WTC11 (cell line): ENCODE results near the gene ADPGK. TPM values are rescaled to one million over a fixed set of nuclear protein-coding genes. Genes with fewer than 3 reads are reported as not detected.

ENCODE experiments used
- ATAC-seq: fragments of 200-7000 bp; cut with Tn5 transposase; 2 replicates; pipeline ENCODE4 v1.10.0; 2021; ENCODE audit warnings: mild to moderate bottlenecking, moderate library complexity
- CTCF ChIA-PET: fragments of 300-600 bp; sonication (Branson Sonifier 250); formaldehyde crosslinking; loops from one replicate; lab custom pipeline; 2021; ENCODE audit warnings: antibody characterized with exemption; lab: Charles Lee
- POLR2A ChIA-PET: fragments of 350-600 bp; sonication (Branson Sonifier 250); formaldehyde crosslinking; loops from one replicate; lab custom pipeline; 2021; ENCODE audit warnings: antibody characterized with exemption; lab: Charles Lee
- DNase-seq: peaks from one replicate; pipeline ENCODE4 v3.0.0; 2021; ENCODE audit warnings: low spot score
- H3K27ac Mint-ChIP-seq: 2 replicates; pipeline ENCODE4 v1.8.0; 2021; ENCODE audit warnings: mixed read lengths
- H3K27me3 Mint-ChIP-seq: 2 replicates; pipeline ENCODE4 v1.8.0; 2021; ENCODE audit warnings: low read depth, mild to moderate bottlenecking, moderate library complexity, mixed read lengths
- H3K36me3 Mint-ChIP-seq: 2 replicates; pipeline ENCODE4 v1.8.0; 2021; ENCODE audit warnings: mixed read lengths
- H3K4me1 Mint-ChIP-seq: 2 replicates; pipeline ENCODE4 v1.8.0; 2022; ENCODE audit warnings: mixed read lengths
- H3K4me3 Mint-ChIP-seq: 2 replicates; pipeline ENCODE4 v1.8.0; 2021; ENCODE audit warnings: mild to moderate bottlenecking, moderate library complexity, mixed read lengths
- H3K9me3 Mint-ChIP-seq: 2 replicates; pipeline ENCODE4 v1.8.0; 2021; ENCODE audit warnings: mixed read lengths
- AFF4 ChIP-seq: sonication (generic); formaldehyde crosslinking; IDR thresholded peaks from 2 replicates; pipeline ENCODE4 v1.8.1; 2023; ENCODE audit warnings: mild to moderate bottlenecking, missing genetic modification reagents, borderline replicate concordance
- ARID4B ChIP-seq: sonication (generic); formaldehyde crosslinking; IDR thresholded peaks from 2 replicates; pipeline ENCODE4 v1.8.0; 2023; ENCODE audit warnings: missing genetic modification reagents, mild to moderate bottlenecking, borderline replicate concordance
- ATF6 ChIP-seq: sonication (generic); formaldehyde crosslinking; IDR thresholded peaks from 2 replicates; pipeline ENCODE4 v1.8.1; 2023; ENCODE audit warnings: mild to moderate bottlenecking, missing genetic modification reagents
- CREM ChIP-seq: sonication (generic); formaldehyde crosslinking; IDR thresholded peaks from 2 replicates; pipeline ENCODE4 v1.8.1; 2022; ENCODE audit warnings: mild to moderate bottlenecking, missing genetic modification reagents, moderate library complexity
- CTCF ChIP-seq: fragments of 200-600 bp; IDR thresholded peaks from 2 replicates; pipeline ENCODE4 v1.8.0; 2022; ENCODE audit warnings: antibody characterized with exemption
- E2F4 ChIP-seq: sonication (generic); formaldehyde crosslinking; IDR thresholded peaks from 2 replicates; pipeline ENCODE4 v1.8.1; 2022; ENCODE audit warnings: low read depth, mild to moderate bottlenecking, moderate library complexity, missing genetic modification reagents, borderline replicate concordance
- ELF4 ChIP-seq: sonication (generic); formaldehyde crosslinking; IDR thresholded peaks from 2 replicates; pipeline ENCODE4 v1.8.1; 2022; ENCODE audit warnings: low read depth, mild to moderate bottlenecking, moderate library complexity, missing genetic modification reagents
- ESRRA ChIP-seq: sonication (generic); formaldehyde crosslinking; IDR thresholded peaks from 2 replicates; pipeline ENCODE4 v1.8.1; 2022; ENCODE audit warnings: mild to moderate bottlenecking, missing genetic modification reagents, borderline replicate concordance
- FOXJ3 ChIP-seq: sonication (generic); formaldehyde crosslinking; IDR thresholded peaks from 2 replicates; pipeline ENCODE4 v1.9.0; 2021; ENCODE audit warnings: missing genetic modification reagents, mild to moderate bottlenecking, borderline replicate concordance
- GABPB1 ChIP-seq: sonication (generic); formaldehyde crosslinking; IDR thresholded peaks from 2 replicates; pipeline ENCODE4 v1.8.1; 2023; ENCODE audit warnings: mild to moderate bottlenecking, missing genetic modification reagents
- MLX ChIP-seq: sonication (generic); formaldehyde crosslinking; IDR thresholded peaks from 2 replicates; pipeline ENCODE4 v1.8.1; 2023; ENCODE audit warnings: mild to moderate bottlenecking, missing genetic modification reagents, moderate library complexity
- NFATC4 ChIP-seq: fragments of 250-450 bp; sonication (Bioruptor Pico); IDR thresholded peaks from 2 replicates; pipeline ENCODE4 v1.9.0; 2021; ENCODE audit warnings: mild to moderate bottlenecking
- TCF7 ChIP-seq: sonication (generic); formaldehyde crosslinking; IDR thresholded peaks from 2 replicates; pipeline ENCODE4 v1.8.0; 2022; ENCODE audit warnings: mild to moderate bottlenecking, low read depth, missing genetic modification reagents, moderate library complexity
- USF2 ChIP-seq: sonication (generic); formaldehyde crosslinking; IDR thresholded peaks from 2 replicates; pipeline ENCODE4 v1.8.1; 2023; ENCODE audit warnings: mild to moderate bottlenecking, missing genetic modification reagents, moderate library complexity
- ZBTB21 ChIP-seq: sonication (generic); formaldehyde crosslinking; IDR thresholded peaks from 2 replicates; pipeline ENCODE4 v1.8.1; 2023; ENCODE audit warnings: mild to moderate bottlenecking, missing genetic modification reagents, borderline replicate concordance
- ZNF138 ChIP-seq: sonication (generic); formaldehyde crosslinking; conservative IDR thresholded peaks from 2 replicates; pipeline ENCODE4 v1.8.1; 2022; ENCODE audit warnings: mild to moderate bottlenecking, moderate library complexity, missing genetic modification reagents
- ZNF317 ChIP-seq: sonication (generic); formaldehyde crosslinking; IDR thresholded peaks from 2 replicates; pipeline ENCODE4 v1.8.1; 2023; ENCODE audit warnings: low read depth, mild to moderate bottlenecking, moderate library complexity, missing genetic modification reagents, borderline replicate concordance
- ZNF671 ChIP-seq: fragments of 250-450 bp; sonication (Bioruptor Pico); IDR thresholded peaks from 2 replicates; pipeline ENCODE4 v1.8.0; 2021; ENCODE audit warnings: mild to moderate bottlenecking
- total RNA-seq: library from RNA; stranded (reverse); gene quantifications from 3 replicates; pipeline ENCODE4 v1.2.3, GENCODE V29; 2021

The ADPGK gene
- total RNA-seq, 1 experiment from 2014 or later: 37.9 TPM

- TF ChIP-seq ARID4B (CRISPR knock-in tag) (no peak), ZNF671 (no peak), FOXJ3 (CRISPR knock-in tag) (no peak), TCF7 (CRISPR knock-in tag) (no peak), ELF4 (CRISPR knock-in tag) (no peak), CREM (CRISPR knock-in tag) (no peak), GABPB1 (CRISPR knock-in tag) (no peak), MLX (no peak), USF2 (no peak), ESRRA (no peak), ZNF317 (no peak), ZBTB21 (CRISPR knock-in tag) (no peak)
- TF ChIP-seq, all 79 proteins: peak for 0
Observed at GRCh38 chr15:72737061-72737460, 46.5 kb downstream of the ADPGK start (continued).

- no peak for DNase-seq
- CTCF ChIA-PET: interaction anchor here (2.3 kb wide), 1 partner anchor 13 kb away, joined by 9 read pairs; no protein-coding TSS in a partner anchor
- TF ChIP-seq ATF6 (CRISPR knock-in tag) (no peak), ZNF317 (no peak), AFF4 (CRISPR knock-in tag) (no peak), FOXJ3 (CRISPR knock-in tag) (no peak), ZNF671 (no peak), NFATC4 (CRISPR knock-in tag) (no peak), TCF7 (CRISPR knock-in tag) (no peak), E2F4 (CRISPR knock-in tag) (no peak), ZNF138 (no peak), CTCF (no peak), ZBTB21 (CRISPR knock-in tag) (no peak)
- Mint-ChIP-seq H3K36me3 (peaks cover 62% of the 10 kb centered on the region), H3K27me3 (no peaks in the 10 kb centered on the region), H3K4me3 (no peak overlapping the region), H3K4me1 (no peaks in the 10 kb centered on the region), H3K27ac (no peak overlapping the region), H3K9me3 (no peaks in the 10 kb centered on the region)
- POLR2A ChIA-PET: no interaction called here
- no peak for ATAC-seq
Observed at GRCh38 chr15:72735111-72735510, 48.4 kb downstream of the ADPGK start.
